Hematopoietic multipotent progenitor cell treated with erythropoietin and hydrocortisone succinate and interleukin-3 and kit ligand, for 6 days (in vitro differentiated cells): ENCODE data around the gene COA1.
"Not testable (repeated sequence)": the region's sequence is repeated elsewhere in the genome, so short reads cannot be mapped to it uniquely, and the experiment has no call there.

Experiments
- DNase-seq: peaks from one replicate; pipeline ENCODE4 v3.0.0-alpha.2; 2015

Gene COA1

DNA sequence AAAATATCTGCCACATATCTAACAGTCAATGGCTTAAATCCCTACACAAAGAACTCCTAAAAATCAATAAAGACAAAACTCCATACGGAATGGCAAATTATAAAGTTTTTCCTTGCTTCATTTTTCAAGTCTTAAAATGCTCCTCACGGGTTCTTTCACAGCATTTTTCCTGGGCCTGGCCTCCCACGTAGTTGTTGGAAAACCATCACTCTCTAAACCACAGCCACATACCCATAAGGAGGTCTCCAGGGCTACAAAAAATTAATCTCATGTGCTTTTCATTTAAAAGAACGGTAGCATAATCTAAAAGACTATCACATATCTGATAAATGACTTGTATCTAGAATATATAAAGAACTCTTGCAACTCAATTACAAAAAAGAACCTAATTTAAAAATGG lies 2.9 kb downstream of the COA1 start:
- DNase-seq, result no peak

DNA sequence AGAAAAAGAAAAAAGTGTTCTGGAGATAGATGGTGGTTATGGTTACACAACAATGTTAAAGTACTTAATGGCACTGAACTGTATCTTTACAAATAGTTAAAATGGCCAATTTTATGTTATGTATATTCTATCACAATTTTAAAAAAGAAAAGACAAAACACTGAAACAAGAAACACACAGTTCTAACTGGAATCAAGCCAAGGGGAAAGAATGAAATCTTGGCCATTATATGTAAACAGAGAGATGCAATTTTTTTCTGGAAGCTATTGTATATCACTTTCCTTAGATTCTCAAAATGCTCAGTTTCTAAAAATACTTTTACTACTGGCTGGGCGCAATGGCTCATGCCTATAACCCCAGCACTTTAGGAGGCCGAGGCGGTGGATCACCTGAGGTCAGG lies 4.1 kb downstream of the COA1 start:
- DNase-seq, result no peak

DNA sequence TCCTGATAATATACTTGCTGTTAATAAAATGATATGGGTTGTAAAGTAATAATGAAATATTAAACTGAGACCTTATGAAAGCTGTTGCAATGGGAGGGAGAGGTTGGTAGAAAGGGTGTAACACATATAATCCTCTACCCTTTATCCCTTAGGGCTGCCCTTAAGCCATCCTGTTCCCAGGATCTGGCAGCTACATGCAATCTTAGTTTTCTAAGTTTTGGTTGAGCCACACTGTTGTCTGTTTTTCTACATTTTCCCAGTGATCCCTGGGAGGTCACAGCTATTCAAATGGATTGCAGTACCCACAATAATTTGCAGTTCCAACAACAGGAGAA lies 6.3 kb downstream of the COA1 start:
- no peak for DNase-seq

DNA sequence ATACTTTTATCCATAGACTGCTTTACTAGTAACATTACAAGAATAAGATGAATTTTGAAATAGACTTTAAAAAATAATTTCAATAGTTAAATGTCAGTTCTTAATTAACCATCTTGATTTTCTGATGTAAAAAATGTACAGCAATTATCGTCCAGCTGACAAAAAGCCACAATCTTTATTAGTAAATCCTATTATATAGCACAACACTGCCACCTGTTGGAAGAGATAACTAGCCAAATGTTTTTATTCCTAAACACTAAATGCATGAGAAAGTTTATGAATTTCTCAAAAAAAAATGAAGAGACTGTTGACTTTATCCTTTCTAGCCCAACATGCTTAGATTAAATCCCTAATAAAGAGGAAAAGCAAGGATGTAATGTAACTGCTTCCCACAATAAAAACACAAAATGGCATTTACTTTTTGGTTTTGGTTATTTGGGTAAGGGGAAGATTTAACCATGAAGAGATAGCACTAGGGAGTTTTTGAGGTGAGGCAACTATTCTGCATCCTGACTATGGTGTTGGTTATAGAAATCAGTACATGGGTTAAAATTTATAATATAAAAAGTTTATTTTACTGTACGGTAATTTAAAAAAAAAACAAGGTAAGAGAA lies 8.0 kb downstream of the COA1 start:
- DNase-seq, result peak; percentile 91

DNA sequence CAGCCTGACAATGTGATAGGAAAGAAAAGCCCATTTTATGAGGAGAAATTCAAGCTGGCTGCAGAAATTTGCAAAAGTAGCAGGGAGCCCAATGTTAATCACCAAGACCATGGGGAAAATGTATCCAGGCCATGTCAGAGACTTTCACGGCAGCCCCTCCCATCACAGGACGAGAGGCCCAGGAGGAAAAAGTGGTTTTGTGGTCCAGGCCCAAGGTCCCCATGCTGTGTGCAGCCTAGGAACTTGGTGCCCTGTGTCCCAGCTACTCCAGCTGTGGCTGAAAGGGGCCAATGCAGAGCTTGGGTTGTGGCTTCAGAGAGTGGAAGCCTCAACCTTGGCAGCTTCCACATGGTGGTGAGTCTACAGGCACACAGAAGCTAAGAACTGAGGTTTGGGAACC lies 12.7 kb downstream of the COA1 start:
- DNase-seq, result no peak

GRCh38 chr7:43715966-43716365 lies 13.4 kb downstream of the COA1 start:
- not testable (repeated sequence) for DNase-seq

DNA sequence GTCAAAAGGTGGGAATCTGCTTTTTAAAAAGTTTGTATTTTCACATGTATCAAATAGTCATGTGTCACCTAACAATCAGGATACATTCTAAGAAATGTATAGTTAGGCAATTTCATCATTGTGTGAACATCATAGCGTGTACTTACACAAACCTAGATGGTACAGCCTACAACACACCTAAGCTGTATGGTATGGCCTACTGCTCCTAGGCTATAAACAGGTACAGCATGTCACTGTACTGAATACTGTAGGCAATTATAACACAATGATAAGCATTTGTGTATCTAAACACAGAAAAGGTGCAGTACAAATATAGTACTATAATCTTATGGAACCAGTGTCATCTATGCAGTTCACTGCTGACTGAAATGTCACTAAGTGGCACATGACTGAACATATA lies 17.8 kb downstream of the COA1 start:
- no peak for DNase-seq

DNA sequence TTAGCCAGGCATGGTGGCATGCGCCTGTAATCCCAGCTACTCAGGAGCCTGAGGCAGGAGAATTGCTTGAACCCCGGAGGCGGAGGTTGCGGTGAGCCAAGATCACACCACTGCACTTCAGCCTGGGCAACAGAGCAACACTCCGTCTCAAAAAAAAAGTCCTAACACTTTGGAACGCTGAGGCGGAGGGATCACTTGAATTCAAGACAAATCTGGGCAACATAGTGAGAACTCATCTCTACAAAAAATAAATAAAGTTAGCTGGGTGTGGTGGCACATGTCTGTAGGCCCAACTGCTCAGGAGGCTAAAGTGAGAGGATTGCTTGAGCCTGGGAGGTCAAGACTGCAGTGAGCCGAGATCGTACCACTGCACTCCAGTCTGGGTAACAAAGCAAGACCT lies 21.3 kb downstream of the COA1 start:
- not testable (repeated sequence) for DNase-seq

DNA sequence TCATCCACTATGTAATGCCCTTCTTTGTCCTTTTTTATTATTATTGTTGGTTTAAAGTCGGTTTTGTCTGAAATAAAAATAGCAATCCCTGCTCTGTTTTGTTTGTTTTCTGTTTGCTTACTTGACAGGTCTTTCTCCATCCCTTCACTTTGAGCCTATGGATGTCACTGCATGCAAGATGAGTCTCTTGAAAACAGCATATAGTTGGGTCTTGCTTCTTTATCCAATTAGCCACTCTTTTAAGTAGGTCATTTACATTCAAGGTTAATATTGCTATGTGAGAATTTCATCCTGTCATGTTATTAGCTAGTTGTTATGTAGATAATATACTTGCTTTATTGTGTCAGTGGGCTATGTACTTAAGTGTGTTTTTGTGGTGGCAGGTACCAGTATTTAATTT lies 25.8 kb downstream of the COA1 start:
- DNase-seq, result no peak

DNA sequence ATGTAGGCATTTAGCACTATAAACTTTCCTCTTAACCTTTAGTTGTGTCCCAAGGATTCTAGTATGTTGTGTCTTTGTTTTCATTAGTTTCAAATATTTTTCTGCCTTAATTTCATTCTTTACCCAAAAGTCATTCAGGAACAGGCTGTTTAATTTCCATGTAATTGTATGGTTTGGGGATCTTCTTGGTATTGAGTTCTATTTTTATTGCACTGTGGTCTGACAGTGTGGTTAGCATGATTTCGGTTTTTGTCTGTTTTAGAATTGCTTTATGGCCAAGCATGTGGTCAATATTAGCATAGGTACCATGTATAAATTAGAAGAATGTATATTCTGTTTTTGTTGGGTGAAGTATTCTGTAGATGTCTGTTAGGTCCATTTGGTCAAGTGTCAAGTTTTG lies 26.3 kb downstream of the COA1 start:
- no peak for DNase-seq

GRCh38 chr7:43701929-43702328 lies 27.4 kb downstream of the COA1 start:
- no peak for DNase-seq

DNA sequence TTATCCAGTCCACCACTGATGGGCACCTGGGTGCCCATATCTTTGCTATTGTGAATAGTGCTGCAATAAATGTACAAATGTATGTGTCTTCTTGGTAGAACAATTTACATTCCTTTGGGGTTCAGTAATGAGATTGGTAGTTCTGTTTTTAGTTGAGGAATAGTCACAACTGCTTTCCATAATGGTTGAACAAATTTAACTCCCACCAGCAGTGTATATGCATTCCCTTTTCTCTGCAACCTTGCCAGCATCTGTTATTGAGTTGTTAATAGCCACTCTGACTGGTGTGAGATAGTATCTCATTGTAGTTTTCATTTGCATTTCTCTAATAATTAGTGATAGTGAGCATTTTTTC lies 27.8 kb downstream of the COA1 start:
- no peak for DNase-seq

GRCh38 chr7:43700646-43701499 lies 28.4 kb downstream of the COA1 start:
- no peak for DNase-seq

DNA sequence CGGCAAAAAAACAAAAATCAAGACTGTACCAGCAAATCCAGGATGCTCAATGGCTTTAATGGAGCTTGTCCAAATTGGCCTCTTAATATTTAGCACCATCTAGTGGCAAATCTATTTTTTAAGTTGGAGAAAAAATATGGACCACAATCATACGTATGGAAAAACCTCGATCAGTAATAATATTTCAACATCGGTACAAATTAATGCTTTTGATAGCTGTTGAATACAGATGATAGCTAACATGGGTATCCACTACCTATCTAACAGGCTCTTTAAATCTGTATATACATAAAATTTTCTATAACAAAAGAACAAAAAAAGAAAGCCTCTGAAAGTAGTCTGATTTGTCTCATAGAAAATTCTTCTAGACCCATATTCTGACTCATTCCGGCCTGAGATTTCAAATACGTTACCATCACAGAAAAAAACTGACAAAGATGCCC lies 29.2 kb downstream of the COA1 start:
- peak; percentile 84 for DNase-seq

DNA sequence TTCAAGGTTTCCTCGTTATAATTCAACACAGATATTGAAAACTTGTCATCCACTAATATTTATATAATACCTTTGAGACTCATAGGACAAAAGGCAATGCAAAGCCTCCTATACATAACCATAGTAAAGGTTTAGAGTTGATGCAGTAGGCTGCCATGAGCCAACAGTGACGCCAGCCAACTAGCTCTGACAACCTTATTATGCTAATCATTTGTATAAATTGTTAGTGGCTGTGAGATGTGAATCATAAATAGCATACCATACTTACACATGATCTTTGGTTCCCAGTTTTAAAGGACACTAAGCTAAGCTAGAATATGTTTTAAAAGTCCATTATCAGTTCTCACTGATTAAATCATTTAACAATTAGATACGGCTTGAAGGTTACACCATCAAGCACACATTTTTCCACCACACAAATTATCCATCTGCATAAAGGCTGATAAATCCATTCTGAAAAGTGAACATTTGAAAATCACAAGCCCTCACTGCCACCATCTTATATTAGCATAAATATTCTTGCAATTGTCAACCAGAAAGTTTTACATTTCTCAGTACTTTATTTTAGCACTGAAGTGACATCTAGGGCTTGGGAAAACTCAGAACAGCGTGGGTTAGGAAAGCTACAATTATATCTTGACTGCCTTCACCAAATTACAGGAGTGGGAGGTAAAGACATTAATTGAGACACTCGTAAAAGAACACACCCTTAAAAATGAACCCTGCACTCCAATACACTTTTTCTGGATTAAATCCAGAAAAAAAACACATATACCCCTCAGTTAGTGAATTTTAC lies 30.7 kb downstream of the COA1 start:
- no peak for DNase-seq

GRCh38 chr7:43697690-43698089 lies 31.6 kb downstream of the COA1 start:
- no peak for DNase-seq

DNA sequence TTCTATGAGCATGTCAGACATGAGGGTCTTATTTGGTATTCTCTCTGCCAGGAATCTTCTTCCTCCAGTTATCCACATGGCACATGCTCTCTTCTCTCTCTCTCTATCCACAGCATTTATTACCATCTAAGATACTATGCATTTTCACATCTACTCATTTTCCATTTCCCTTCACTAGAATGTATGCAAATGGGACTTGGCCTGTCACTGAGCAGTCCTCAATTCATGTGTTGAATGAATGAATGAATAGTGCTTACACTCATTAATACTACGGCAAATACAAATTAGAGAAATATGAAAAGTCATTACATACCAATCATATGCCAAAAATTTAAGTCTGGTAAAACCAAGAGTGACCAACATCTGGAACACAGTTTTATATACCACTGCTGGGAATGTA lies 34.0 kb downstream of the COA1 start:
- DNase-seq, result no peak

- DNase-seq, result no peak
Measured at GRCh38 chr7:43694399-43694748, 34.9 kb downstream of the COA1 start.

DNA sequence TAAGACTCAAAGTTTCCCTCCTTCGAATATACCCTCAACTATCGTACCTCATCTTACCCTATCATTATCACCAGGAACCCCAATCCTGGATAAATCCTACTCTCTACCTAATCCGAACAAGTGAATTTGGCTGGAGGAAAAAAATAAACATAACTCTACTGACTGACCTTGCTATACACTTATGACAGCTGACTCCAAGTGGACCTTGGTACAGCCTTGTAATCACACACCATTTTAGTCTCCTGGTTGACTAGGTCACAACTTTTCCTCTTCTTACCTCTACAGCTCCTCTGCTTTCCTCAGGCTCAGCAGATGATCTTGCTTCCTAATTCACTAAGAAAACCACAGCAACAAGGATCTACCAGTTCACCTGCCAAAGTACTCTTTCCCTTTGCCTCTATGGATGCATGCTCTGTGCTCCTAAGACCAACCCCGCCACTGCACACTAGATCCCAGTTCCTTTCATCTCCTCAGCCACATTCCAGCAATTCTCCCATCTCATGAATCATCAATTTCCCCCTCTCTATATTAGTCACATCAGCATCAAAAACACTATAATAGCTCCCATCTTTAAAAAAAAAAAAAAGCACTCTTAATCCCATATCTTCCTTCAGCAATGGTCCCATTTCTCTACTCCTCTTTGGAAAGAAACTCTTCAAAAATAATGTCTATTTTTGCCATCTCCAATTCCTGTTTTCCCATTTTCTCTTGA lies 35.5 kb downstream of the COA1 start:
- no peak for DNase-seq

- no peak for DNase-seq
Measured at GRCh38 chr7:43692582-43693373, 36.5 kb downstream of the COA1 start.

- no peak for DNase-seq
Measured at GRCh38 chr7:43691611-43692010, 37.7 kb downstream of the COA1 start.

- no peak for DNase-seq
Measured at GRCh38 chr7:43689115-43689514, 40.2 kb downstream of the COA1 start.

GRCh38 chr7:43687866-43688265 lies 41.5 kb downstream of the COA1 start:
- DNase-seq, result not testable (repeated sequence)
